Loucy (cell line): ENCODE measurements around the gene DHDDS.

Source experiments
- H2AFZ ChIP-seq: fragments of 200-600 bp; sonication (generic); 2 replicates; pipeline ENCODE4 v1.6.0; 2016; ENCODE audit warnings: antibody characterized with exemption, mild to moderate bottlenecking, low read length, moderate library complexity
- H3F3A ChIP-seq: fragments of 200-600 bp; 2 replicates; pipeline ENCODE4 v1.6.0; 2016; ENCODE audit warnings: antibody characterized with exemption, low read depth, mild to moderate bottlenecking
- H3K27me3 ChIP-seq: fragments of 200-600 bp; sonication (generic); 2 replicates; pipeline ENCODE4 v1.6.1; 2014; ENCODE audit warnings: low read length, mild to moderate bottlenecking; ENCODE audit not compliant: insufficient read depth, poor library complexity, severe bottlenecking
- H3K36me3 ChIP-seq: fragments of 200-600 bp; sonication (generic); 2 replicates; pipeline ENCODE4 v1.6.1; 2016; ENCODE audit warnings: low read length; ENCODE audit not compliant: insufficient read depth
- H3K4me1 ChIP-seq: fragments of 200-600 bp; sonication (generic); 2 replicates; pipeline ENCODE4 v1.5.1; 2014; ENCODE audit warnings: low read length, mild to moderate bottlenecking; ENCODE audit not compliant: insufficient read depth, poor library complexity, severe bottlenecking
- H3K4me2 ChIP-seq: fragments of 200-600 bp; sonication (generic); 2 replicates; pipeline ENCODE4 v1.6.0; 2014; ENCODE audit warnings: antibody characterized with exemption, low read length, low read depth, mild to moderate bottlenecking; ENCODE audit not compliant: poor library complexity, severe bottlenecking
- H3K4me3 ChIP-seq: fragments of 200-600 bp; sonication (generic); 2 replicates; pipeline ENCODE4 v1.5.1; 2014; ENCODE audit warnings: low read length, mild to moderate bottlenecking, mixed read lengths; ENCODE audit not compliant: poor library complexity, severe bottlenecking
- H3K79me2 ChIP-seq: fragments of 200-600 bp; sonication (generic); 2 replicates; pipeline ENCODE4 v1.6.1; 2014; ENCODE audit warnings: low read length; ENCODE audit not compliant: insufficient read depth
- H3K9ac ChIP-seq: fragments of 200-600 bp; sonication (generic); 2 replicates; pipeline ENCODE4 v1.6.0; 2014; ENCODE audit warnings: mild to moderate bottlenecking, low read depth, low read length, moderate library complexity; ENCODE audit not compliant: poor library complexity, severe bottlenecking
- H3K9me2 ChIP-seq: fragments of 200-600 bp; sonication (generic); replicated peaks from 2 replicates; pipeline ENCODE4 v1.6.1; 2016; ENCODE audit warnings: low read depth, low read length, mixed read lengths
- H3K9me3 ChIP-seq: fragments of 200-600 bp; sonication (generic); 2 replicates; pipeline ENCODE4 v1.6.1; 2014; ENCODE audit warnings: mild to moderate bottlenecking, antibody characterized with exemption, low read length, low read depth; ENCODE audit not compliant: insufficient read depth
- H4K20me1 ChIP-seq: fragments of 200-600 bp; sonication (generic); 2 replicates; pipeline ENCODE4 v1.6.0; 2014; ENCODE audit warnings: antibody characterized with exemption, low read length, mild to moderate bottlenecking; ENCODE audit not compliant: insufficient read depth, poor library complexity, severe bottlenecking
- CTCF ChIP-seq: fragments of 200-600 bp; sonication (generic); conservative IDR thresholded peaks from 2 replicates; pipeline ENCODE4 v1.5.1; 2014; ENCODE audit warnings: mild to moderate bottlenecking, antibody characterized with exemption, low read length
- EZH2phosphoT487 ChIP-seq: fragments of 200-600 bp; IDR thresholded peaks from 2 replicates; pipeline ENCODE4 v1.6.1; 2018; ENCODE audit warnings: antibody characterized with exemption, mild to moderate bottlenecking, moderate library complexity, borderline replicate concordance

The DHDDS gene

GRCh38 chr1:26459148-26459547 lies 27.0 kb downstream of the DHDDS start:
- H3K9me3 ChIP-seq, result no peaks in the 10 kb centered on the region
- H3F3A ChIP-seq, result no peaks in the 10 kb centered on the region
- TF ChIP-seq CTCF (no peak), EZH2phosphoT487 (no peak)
- no peaks in the 10 kb centered on the region for H3K4me1 ChIP-seq
- H3K36me3 ChIP-seq, result peaks cover 43% of the 10 kb centered on the region; the same call in 1 of the 2 replicates
- H4K20me1 ChIP-seq, result no peaks in the 10 kb centered on the region
- H3K9ac ChIP-seq, result no peak overlapping the region
- no peaks in the 10 kb centered on the region for H3K79me2 ChIP-seq
- H3K4me3 ChIP-seq, result no peak overlapping the region
- H3K9me2 ChIP-seq, result no peaks in the 10 kb centered on the region
- H3K27me3 ChIP-seq, result no peaks in the 10 kb centered on the region
- H2AFZ ChIP-seq, result no peak overlapping the region
- no peak overlapping the region for H3K4me2 ChIP-seq

DNA sequence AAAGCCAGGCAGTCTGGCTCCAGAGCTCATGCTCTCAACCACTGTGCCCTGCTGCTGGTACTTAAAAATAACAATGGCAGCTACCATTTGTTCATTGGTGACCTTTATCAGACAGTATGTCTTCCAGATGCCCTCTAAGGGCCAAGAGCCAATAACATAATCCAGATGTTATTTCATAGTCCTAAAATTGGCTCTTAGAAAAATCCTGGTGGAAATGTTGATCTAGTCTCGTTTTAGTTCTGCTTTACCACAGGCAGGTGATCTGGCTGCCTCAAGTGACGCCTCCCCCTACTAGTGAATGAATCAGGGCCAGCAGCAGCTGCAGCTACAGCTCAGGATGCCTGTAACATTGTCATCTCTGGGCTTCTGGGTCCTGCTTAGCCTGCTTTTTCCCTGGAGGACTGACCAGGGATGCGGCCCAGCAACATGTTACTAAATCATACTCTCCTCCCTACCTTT lies 27.5 kb downstream of the DHDDS start:
- Histone ChIP-seq H4K20me1 (no peaks in the 10 kb centered on the region), H3K36me3 (peaks cover 43% of the 10 kb centered on the region; the same call in 1 of the 2 replicates), H3K27me3 (no peaks in the 10 kb centered on the region), H3K9ac (no peak overlapping the region), H3K9me3 (no peaks in the 10 kb centered on the region), H2AFZ (no peak overlapping the region), H3K4me1 (no peaks in the 10 kb centered on the region), H3K9me2 (no peaks in the 10 kb centered on the region), H3F3A (no peaks in the 10 kb centered on the region), H3K4me3 (no peak overlapping the region), H3K79me2 (no peaks in the 10 kb centered on the region), H3K4me2 (no peak overlapping the region)
- TF ChIP-seq EZH2phosphoT487, result no peak
- no peak for TF ChIP-seq CTCF

DNA sequence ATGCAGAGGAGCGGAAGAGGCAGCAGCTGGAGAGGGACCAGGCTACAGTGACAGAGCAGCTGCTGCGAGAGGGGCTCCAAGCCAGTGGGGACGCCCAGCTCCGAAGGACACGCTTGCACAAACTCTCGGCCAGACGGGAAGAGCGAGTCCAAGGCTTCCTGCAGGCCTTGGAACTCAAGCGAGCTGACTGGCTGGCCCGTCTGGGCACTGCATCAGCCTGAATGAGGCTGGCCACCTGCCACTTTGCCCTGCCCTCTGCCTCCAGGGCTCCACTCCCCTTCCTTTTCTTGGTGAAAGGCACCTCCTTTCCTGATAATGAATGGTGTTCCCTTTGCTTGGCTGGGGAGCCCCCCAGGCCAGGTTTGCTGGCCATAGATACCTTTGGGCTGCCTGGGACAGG lies 36.8 kb downstream of the DHDDS start:
- H4K20me1 ChIP-seq, result peaks cover 14% of the 10 kb centered on the region
- H3K4me1 ChIP-seq, result peaks cover 26% of the 10 kb centered on the region
- H3K9ac ChIP-seq, result no peak overlapping the region
- H3K27me3 ChIP-seq, result peaks cover 4% of the 10 kb centered on the region
- TF ChIP-seq CTCF (no peak), EZH2phosphoT487 (no peak)
- H3K9me2 ChIP-seq, result no peaks in the 10 kb centered on the region
- H3K9me3 ChIP-seq, result no peaks in the 10 kb centered on the region
- H3F3A ChIP-seq, result no peaks in the 10 kb centered on the region; the same call in 1 of the 2 replicates
- H3K36me3 ChIP-seq, result peaks cover 55% of the 10 kb centered on the region
- H3K79me2 ChIP-seq, result peaks cover 27% of the 10 kb centered on the region
- no peak overlapping the region for H3K4me3 ChIP-seq
- no peak overlapping the region for H3K4me2 ChIP-seq
- H2AFZ ChIP-seq, result no peak overlapping the region
